Measurements from ENCODE around the gene ODAM. TPM values are rescaled to one million over a fixed set of nuclear protein-coding genes. Genes with fewer than 3 reads are reported as not detected.
A peak's percentile ranks its signal among the peaks of the same experiment; 100 is the strongest.

Gene ODAM, protein sequence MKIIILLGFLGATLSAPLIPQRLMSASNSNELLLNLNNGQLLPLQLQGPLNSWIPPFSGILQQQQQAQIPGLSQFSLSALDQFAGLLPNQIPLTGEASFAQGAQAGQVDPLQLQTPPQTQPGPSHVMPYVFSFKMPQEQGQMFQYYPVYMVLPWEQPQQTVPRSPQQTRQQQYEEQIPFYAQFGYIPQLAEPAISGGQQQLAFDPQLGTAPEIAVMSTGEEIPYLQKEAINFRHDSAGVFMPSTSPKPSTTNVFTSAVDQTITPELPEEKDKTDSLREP
- not detected in 2 replicates for total RNA-seq

DNA sequence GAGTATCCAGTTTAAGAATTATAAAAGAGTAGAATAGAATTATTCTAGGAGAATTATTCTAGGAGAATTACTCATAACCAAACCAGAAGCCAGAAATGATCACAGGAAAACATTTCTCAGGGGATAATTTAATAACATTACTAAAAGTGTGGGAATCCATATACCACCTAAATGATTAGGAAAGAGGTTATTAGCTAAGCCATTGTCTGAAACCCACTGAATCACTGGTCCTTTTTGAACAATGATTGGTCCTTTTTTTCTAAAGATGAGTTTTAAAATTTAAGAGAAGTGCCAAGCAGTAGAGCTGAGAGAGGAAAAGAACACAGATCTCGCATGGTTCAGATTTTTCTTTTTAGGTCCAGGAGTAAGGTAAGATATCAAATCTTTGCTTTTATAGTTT lies at the start of gene ODAM:
Gene ODAM, plus strand, starts transcription at position 301 of the 400 bp plus-strand sequence. CDS start 819 bp downstream, outside the sequence.
- no peaks in the 10 kb centered on the region for H3K4me1 Mint-ChIP-seq
- intact Hi-C loops (cut with micrococcal nuclease): no loop called here

DNA sequence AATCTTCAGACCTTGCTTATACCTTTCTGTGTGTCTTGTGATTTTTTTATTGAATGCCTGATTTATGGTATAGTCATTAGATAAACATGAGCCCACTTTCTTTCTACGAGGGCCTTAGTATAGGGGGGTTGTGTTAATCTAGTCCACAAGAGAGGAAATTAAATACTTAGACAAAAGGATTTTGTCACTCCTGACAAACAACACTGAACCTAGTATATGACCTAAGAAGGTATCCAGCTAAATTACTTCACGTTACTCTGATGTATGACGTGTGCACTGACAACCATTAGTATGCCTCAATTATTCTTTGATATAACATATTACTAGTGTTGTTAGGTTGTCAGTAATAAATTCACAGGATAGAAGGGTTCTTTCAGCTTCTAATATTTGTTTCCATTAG lies 44.3 kb upstream of the ODAM start:
- DNase-seq: no peak
- Mint-ChIP-seq H3K27ac (no peak overlapping the region), H3K4me1 (no peaks in the 10 kb centered on the region), H3K9me3 (no peaks in the 10 kb centered on the region), H3K27me3 (no peaks in the 10 kb centered on the region), H3K36me3 (ENCODE audit: low read depth) (no peaks in the 10 kb centered on the region), H3K4me3 (no peak overlapping the region)
- intact Hi-C loops (cut with micrococcal nuclease): no loop called here

More for the DNA sequence above, at the start of gene ODAM:
- Mint-ChIP-seq H3K4me3 (no peak within 1 kb of the TSS), H3K36me3 (ENCODE audit: low read depth) (no peaks in the 10 kb centered on the region), H3K27me3 (no peaks in the 10 kb centered on the region), H3K9me3 (no peaks in the 10 kb centered on the region), H3K27ac (no peak within 1 kb of the TSS)
- no peak for DNase-seq

DNA sequence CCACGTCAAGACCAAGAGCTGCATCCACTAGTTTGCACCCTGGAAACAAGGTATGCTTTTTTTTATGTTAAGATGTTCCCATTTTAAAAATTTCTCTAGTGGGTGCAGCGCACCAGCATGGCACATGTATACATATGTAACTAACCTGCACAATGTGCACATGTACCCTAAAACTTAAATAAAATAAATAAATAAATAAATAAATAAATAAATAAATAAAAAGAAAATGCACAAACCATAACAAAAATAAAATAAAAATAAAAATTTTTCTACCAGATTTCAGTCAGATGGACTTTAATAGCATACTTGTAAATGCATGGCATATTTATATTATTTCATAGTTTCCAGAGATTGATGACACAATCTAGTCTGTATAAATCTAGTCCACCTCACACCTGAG lies 43.4 kb upstream of the ODAM start:
- intact Hi-C loops (cut with micrococcal nuclease): no loop called here
- no peak overlapping the region for H3K4me3 Mint-ChIP-seq

DNA sequence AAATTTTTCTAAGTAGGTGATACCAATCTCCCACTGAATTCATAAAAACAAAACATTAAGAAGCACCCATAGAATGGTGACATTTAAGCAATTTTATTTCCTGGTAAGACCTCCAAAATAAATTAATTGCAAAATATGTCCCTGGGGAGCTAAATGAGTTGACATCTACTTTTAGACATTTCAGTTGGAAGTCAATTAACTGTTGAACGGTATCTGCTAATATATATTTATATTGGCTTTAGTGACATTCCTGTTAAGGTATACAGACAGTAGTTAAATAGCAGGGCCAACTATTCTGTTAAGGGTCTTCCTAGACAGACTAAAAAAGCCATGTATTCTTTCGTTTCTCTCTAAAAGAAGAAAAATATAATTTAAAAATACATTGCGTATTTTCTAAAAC lies 41.6 kb upstream of the ODAM start, which contains the start of gene PRR27:
Gene PRR27, plus strand, starts transcription at position 301 of the 400 bp plus-strand sequence. CDS start 139 bp downstream, outside the sequence.
- Mint-ChIP-seq H3K4me3 (no peak within 1 kb of the TSS), H3K9me3 (no peaks in the 10 kb centered on the region), H3K27ac (no peak within 1 kb of the TSS), H3K4me1 (no peaks in the 10 kb centered on the region), H3K27me3 (no peaks in the 10 kb centered on the region), H3K36me3 (ENCODE audit: low read depth) (no peaks in the 10 kb centered on the region)
- no peak for DNase-seq
- intact Hi-C loops (cut with micrococcal nuclease): no loop called here

More for the DNA sequence above, 43.4 kb upstream of the ODAM start:
- Mint-ChIP-seq H3K27ac (no peak overlapping the region), H3K4me1 (no peaks in the 10 kb centered on the region), H3K36me3 (ENCODE audit: low read depth) (no peaks in the 10 kb centered on the region), H3K9me3 (no peaks in the 10 kb centered on the region), H3K27me3 (no peaks in the 10 kb centered on the region)
- no peak for DNase-seq

DNA sequence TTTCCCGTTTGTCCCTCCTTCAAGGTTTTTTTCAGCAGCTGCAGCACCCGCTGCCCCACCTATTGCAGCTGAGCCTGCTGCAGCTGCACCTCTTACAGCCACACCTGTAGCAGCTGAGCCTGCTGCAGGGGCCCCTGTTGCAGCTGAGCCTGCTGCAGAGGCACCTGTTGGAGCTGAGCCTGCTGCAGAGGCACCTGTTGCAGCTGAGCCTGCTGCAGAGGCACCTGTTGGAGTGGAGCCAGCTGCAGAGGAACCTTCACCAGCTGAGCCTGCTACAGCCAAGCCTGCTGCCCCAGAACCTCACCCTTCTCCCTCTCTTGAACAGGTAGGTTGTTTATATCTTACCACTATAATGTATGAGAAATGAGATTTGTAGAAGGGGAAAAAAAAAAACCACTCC lies 36.9 kb upstream of the ODAM start:
- Mint-ChIP-seq H3K27ac (no peak overlapping the region), H3K4me3 (no peak overlapping the region), H3K4me1 (no peaks in the 10 kb centered on the region), H3K36me3 (ENCODE audit: low read depth) (no peaks in the 10 kb centered on the region), H3K27me3 (no peaks in the 10 kb centered on the region), H3K9me3 (no peaks in the 10 kb centered on the region)
- no peak for DNase-seq
- intact Hi-C loops (cut with micrococcal nuclease): no loop called here

DNA sequence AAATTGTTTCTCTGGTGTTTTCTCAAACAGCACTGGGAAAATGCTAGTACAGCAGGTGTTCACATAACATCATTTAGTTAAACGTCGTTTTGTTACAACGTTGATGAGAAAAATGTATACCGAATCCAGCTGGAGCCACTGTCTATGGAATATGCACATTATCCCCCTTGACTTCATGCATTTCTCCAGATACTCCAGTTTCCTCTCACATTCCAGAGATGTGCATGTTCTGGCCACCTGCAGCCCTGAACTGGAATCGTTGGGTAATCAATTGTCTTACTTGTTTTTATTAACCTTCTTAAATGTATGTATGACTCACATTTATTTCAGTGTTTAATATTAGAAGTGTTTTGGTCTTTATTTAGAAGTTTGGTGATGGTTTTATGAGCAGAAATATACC lies 18.4 kb upstream of the ODAM start:
- Mint-ChIP-seq H3K9me3 (no peaks in the 10 kb centered on the region), H3K4me3 (no peak overlapping the region), H3K27me3 (no peaks in the 10 kb centered on the region), H3K36me3 (ENCODE audit: low read depth) (no peaks in the 10 kb centered on the region), H3K27ac (no peak overlapping the region), H3K4me1 (no peaks in the 10 kb centered on the region)
- DNase-seq: no peak
- intact Hi-C loops (cut with micrococcal nuclease): no loop called here

DNA sequence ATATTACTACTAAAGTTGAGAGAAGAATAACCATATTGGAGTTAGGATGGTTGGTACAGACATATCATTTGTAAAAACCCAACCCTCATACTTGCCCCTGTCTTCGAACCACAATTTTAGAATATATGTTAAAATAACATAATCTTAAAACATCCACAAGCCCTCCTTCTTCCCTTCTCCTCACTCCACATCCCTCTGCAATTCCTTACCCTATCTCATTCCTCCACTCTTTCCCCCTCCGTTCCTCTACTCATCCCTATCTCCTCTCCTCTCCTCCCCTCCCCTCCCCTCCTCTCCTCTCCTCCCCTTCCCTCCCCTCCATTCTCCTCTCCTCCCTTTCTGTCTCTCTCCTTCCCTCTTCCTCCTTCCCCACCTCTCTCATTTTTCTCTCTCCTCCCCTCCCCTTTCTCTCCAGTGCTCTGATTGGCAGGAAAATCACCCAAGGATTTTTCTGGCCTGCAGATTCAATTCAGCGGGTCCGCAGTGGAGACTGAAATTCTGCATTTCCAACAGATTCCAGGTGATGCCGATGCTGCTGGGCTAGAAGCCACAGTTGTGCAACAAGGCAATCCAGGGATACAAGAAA lies 17.4 kb upstream of the ODAM start:
- H3K36me3 Mint-ChIP-seq (ENCODE audit: low read depth): no peaks in the 10 kb centered on the region
- no peak overlapping the region for H3K27ac Mint-ChIP-seq
- no peak overlapping the region for H3K4me3 Mint-ChIP-seq
- no peaks in the 10 kb centered on the region for H3K4me1 Mint-ChIP-seq
- intact Hi-C loops (cut with micrococcal nuclease): no loop called here
- H3K9me3 Mint-ChIP-seq: no peaks in the 10 kb centered on the region
- H3K27me3 Mint-ChIP-seq: no peaks in the 10 kb centered on the region
- no peak for DNase-seq

DNA sequence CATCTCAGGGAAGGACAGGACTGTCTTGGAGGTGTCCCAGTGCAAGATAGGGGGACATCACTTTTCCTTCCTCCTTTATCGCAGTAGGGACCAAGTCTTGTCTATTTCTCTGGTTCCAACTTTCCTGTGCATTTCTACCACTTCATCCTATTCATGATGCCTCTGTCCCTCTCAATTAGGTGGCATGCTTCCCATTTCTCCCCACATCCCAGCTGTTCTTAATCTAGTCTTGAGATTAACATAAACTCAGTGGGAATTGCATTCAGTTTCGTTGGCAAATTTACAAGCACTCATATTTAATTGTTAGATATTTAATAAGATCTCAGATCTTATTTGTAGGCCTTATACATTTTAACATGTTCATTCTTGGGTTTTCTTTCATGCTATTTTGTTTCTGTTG lies 15.7 kb upstream of the ODAM start:
- Mint-ChIP-seq H3K9me3 (no peaks in the 10 kb centered on the region), H3K27me3 (no peaks in the 10 kb centered on the region), H3K27ac (no peak overlapping the region), H3K4me3 (no peak overlapping the region), H3K4me1 (no peaks in the 10 kb centered on the region), H3K36me3 (ENCODE audit: low read depth) (no peaks in the 10 kb centered on the region)
- intact Hi-C loops (cut with micrococcal nuclease): no loop called here
- no peak for DNase-seq

DNA sequence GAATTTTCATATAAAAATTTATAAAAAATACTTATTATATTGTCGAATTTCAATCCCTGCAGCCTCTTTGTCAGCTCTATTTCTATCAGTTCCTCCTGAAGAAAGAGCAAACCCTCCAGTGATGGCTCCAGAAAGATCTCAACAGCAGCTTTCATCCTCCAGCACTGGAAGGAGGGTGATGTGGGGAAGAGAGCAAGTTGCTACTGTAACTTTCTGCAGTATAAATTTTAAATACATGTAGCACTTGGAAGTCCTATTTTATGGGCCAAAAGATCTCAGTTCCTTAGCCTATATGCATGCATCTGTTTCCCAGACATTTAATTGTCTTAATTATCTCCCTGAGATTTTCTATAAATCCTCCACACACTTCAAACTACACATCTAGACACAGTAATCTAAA lies 13.7 kb upstream of the ODAM start:
- Mint-ChIP-seq H3K4me3 (no peak overlapping the region), H3K27me3 (no peaks in the 10 kb centered on the region), H3K9me3 (no peaks in the 10 kb centered on the region), H3K4me1 (no peaks in the 10 kb centered on the region), H3K27ac (no peak overlapping the region), H3K36me3 (ENCODE audit: low read depth) (no peaks in the 10 kb centered on the region)
- no peak for DNase-seq
- intact Hi-C loops (cut with micrococcal nuclease): no loop called here

DNA sequence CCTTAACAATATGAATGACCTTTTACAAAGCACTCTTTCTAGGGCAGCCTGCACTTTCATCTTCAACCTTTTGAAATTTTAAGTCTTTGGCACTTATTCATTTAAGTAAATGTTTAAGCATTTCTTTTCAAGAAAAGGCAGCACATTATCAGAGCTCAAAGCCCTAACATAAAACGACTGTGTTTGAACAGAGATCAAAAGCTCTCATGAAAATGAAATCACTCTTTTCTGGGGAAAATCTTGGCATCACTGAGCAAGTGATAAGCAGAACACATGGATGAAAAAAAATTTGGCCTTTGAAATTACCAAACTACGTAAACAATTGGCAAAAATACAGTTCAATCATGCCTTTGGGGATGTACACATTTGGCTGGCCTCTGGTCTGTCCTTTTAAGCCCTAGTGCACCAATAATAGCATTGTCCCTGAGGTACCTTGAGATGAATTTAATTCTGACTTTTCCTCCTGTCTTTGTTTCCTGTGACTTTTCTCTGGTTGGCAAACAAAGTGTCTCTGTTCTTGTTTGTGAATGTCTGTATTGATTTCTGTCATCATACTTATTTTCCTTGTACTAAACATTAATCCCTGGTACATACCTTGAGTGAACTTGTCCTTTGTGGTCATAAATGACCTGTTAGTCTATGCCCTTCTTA lies 12.9 kb upstream of the ODAM start:
- H3K36me3 Mint-ChIP-seq (ENCODE audit: low read depth): no peaks in the 10 kb centered on the region
- H3K27me3 Mint-ChIP-seq: no peaks in the 10 kb centered on the region
- no peak for DNase-seq
- intact Hi-C loops (cut with micrococcal nuclease): loop anchor here (1.0 kb wide), 1 partner anchor 493 kb away; no protein-coding TSS in a partner anchor
- H3K4me1 Mint-ChIP-seq: no peaks in the 10 kb centered on the region
- no peaks in the 10 kb centered on the region for H3K9me3 Mint-ChIP-seq
- H3K27ac Mint-ChIP-seq: no peak overlapping the region
- no peak overlapping the region for H3K4me3 Mint-ChIP-seq

DNA sequence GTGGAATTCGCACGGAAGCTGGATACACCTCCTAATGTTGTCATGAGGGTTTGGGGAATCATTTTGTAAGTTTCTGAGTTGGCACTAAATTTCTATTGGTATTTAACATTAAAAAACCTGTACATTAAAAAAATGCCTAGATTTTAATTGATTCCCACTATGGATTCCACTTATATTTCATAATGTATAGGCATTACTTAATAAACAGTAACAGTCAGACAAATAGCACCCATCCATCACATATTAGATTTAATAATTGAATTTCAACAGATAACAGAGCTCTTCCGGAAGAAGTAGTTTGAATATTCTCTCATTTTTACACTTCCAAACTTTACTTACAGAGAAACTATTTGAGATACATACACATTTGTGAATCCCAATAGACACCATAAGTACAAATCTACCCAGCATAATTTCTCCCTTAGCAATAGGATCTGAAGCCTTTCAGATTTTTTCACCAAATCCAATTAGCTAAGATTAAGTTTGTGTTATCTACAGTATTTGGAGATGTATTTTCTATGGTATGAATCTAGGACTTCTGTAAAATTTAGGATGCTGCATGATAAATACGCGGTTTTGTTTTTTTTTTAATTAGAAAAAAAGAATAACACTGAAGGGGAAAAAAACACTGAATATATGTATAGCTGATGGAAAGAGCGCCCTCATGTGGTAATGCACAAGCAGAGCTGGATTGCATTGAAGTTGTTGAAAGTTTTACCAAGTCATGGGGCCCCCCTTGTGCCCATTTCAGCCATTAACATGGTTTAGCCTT lies 12.2 kb upstream of the ODAM start:
- H3K36me3 Mint-ChIP-seq (ENCODE audit: low read depth): no peaks in the 10 kb centered on the region
- intact Hi-C loops (cut with micrococcal nuclease): loop anchor here (1.0 kb wide), 1 partner anchor 494 kb away; no protein-coding TSS in a partner anchor
- H3K9me3 Mint-ChIP-seq: no peaks in the 10 kb centered on the region
- H3K27ac Mint-ChIP-seq: no peak overlapping the region
- peak; percentile 71 for DNase-seq
- H3K4me3 Mint-ChIP-seq: no peak overlapping the region
- H3K4me1 Mint-ChIP-seq: no peaks in the 10 kb centered on the region
- no peaks in the 10 kb centered on the region for H3K27me3 Mint-ChIP-seq

DNA sequence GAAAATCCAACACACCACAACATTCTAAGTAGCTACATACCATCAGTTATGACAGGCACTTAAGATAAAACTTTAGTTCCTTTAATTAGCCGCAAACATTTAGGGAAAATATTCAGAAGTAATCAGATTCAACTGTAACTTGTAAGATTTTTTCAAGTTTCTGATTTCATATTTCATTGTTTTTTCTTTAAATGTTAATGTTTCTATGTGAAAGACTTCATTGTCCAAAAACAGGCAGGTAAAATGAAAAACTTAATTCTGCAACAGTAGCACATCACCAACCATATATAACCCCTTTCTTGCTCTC lies 11.6 kb upstream of the ODAM start:
- Mint-ChIP-seq H3K36me3 (ENCODE audit: low read depth) (no peaks in the 10 kb centered on the region), H3K9me3 (no peaks in the 10 kb centered on the region), H3K27ac (no peak overlapping the region), H3K4me1 (no peaks in the 10 kb centered on the region), H3K27me3 (no peaks in the 10 kb centered on the region), H3K4me3 (no peak overlapping the region)
- DNase-seq: no peak
- intact Hi-C loops (cut with micrococcal nuclease): loop anchor here (1.0 kb wide), 1 partner anchor 495 kb away; no protein-coding TSS in a partner anchor

DNA sequence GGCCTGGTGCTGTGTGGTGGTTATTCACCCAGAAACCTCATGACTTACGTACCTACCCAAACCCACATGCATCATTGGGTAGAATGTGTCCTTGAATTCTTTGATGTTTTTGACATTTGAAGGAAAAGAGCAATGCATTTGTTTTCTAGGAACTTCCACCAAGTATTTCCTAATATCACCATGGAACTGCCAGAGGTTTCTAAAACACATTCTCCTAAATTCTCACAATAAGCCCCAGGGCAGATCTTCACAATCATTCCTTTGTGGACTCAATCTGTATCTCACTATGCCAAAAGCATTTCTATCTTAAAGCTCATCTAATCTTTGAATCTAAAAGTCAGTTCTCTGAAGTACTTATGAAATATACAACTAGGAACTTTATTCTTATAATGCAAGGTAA lies 8.3 kb upstream of the ODAM start:
- H3K4me3 Mint-ChIP-seq: no peak overlapping the region
- no peak overlapping the region for H3K27ac Mint-ChIP-seq
- no peaks in the 10 kb centered on the region for H3K36me3 Mint-ChIP-seq (ENCODE audit: low read depth)
- intact Hi-C loops (cut with micrococcal nuclease): no loop called here
- H3K4me1 Mint-ChIP-seq: no peaks in the 10 kb centered on the region
- DNase-seq: no peak
- H3K27me3 Mint-ChIP-seq: no peaks in the 10 kb centered on the region
- H3K9me3 Mint-ChIP-seq: no peaks in the 10 kb centered on the region

DNA sequence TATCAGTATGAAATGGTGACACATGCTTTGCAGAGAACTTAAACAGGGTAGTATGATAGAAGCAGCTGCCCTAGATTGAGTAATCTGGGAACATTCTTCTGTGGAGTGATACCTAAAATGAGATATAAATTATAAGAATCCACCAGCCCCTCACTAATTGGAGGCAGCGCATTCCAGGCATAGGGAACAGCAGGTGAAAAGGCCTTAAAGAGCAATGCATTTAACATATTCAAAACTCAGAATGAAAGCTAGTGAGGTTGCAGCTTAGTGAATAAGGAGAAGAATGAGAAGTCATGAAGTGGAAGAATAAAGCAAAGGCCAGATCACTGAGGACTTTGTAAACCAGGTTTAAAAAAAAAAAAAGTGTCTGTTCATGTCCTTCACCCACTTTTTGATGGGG lies 4.9 kb upstream of the ODAM start:
- intact Hi-C loops (cut with micrococcal nuclease): no loop called here
- Mint-ChIP-seq H3K36me3 (ENCODE audit: low read depth) (no peaks in the 10 kb centered on the region), H3K9me3 (no peaks in the 10 kb centered on the region), H3K4me3 (no peak overlapping the region), H3K27me3 (no peaks in the 10 kb centered on the region), H3K27ac (no peak overlapping the region), H3K4me1 (no peaks in the 10 kb centered on the region)
- DNase-seq: no peak

All from activated CD4-positive, alpha-beta T cell treated with anti-CD3 and anti-CD28 coated beads, Interleukin-2, amount 10 ng/mL, durations not matched to agents 24 days and 14 days (primary cell).